Nephron (organoid): ENCODE results near the gene DNM2.

Source experiments
- H3K27ac Mint-ChIP-seq, 3 experiments: 2 replicates each; pipeline ENCODE4 v1.8.0; 2020; ENCODE audit warnings: mixed read lengths in 3 of 3, mild to moderate bottlenecking in 2 of 3, moderate library complexity in 1 of 3
- H3K27me3 Mint-ChIP-seq: 2 replicates; pipeline ENCODE4 v1.8.0; 2021; ENCODE audit warnings: low read depth, mild to moderate bottlenecking, moderate library complexity, mixed read lengths
- H3K36me3 Mint-ChIP-seq: 2 replicates; pipeline ENCODE4 v1.8.0; 2020; ENCODE audit warnings: low read depth, mixed read lengths
- H3K4me1 Mint-ChIP-seq: 2 replicates; pipeline ENCODE4 v1.8.0; 2020; ENCODE audit warnings: mixed read lengths
- H3K4me3 Mint-ChIP-seq, 3 experiments: 2 replicates each; pipeline ENCODE4 v1.8.0; 2020; ENCODE audit warnings: mild to moderate bottlenecking in 3 of 3, mixed read lengths in 3 of 3, moderate library complexity in 2 of 3
- H3K9me3 Mint-ChIP-seq: 2 replicates; pipeline ENCODE4 v1.8.0; 2020; ENCODE audit warnings: mixed read lengths
- TF ChIP-seq, protein P1 (sequence below), 3 experiments: fragments of 200-600 bp; sonication (generic); IDR thresholded peaks; one replicate each; pipeline ENCODE4 v1.5.0; 2021; ENCODE audit warnings: antibody characterized with exemption in 3 of 3; ENCODE audit not compliant: unreplicated experiment in 3 of 3

DNM2 gene

DNA sequence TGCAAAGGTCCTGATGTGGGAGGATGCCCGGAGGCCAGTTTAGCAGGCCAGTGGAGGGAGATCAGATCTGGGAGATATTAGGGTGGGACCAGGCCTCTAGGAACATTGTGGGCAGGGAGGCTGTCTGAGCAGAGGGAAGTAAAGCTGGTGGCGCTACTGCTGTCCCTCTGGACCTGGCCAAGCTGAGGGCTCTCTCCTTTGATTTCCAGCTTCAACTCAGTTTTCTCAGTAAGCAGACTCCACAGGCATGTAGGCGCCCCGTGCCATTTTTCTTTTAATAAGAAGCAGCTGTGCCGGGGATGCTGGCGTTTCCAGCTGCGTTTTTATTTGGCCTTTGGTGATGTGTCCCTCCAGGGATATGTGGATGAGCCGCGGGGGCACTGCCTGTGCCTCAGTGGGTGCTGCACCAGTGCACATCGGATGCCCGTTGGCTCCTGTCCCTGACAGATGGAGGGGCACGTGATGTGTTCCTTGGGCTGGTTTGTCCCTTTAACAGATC lies 6.7 kb downstream of the DNM2 start:
- no peaks in the 10 kb centered on the region for H3K27me3 Mint-ChIP-seq

DNA sequence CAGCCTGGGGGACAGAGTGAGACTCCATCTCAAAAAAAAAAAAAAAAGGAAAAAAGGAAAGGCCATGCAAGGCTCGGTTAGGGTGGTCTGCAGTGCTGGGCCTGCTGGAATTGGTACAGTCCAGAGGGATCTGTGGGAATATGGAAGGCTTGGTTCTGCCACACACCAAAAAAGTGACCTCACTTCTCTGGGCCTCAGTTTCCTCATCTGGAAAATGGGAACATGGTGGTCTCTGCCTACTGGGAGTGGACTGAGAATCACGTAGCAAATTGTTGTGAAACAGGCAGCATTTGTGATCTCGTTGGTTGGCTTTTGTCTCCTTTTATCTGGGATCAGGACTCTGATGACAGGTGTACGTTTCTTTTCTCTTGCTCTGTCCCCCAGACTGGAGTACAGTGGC lies 7.5 kb downstream of the DNM2 start:
- Mint-ChIP-seq H3K4me1 (peaks cover 22% of the 10 kb centered on the region), H3K4me3 (no peak overlapping the region), H3K9me3 (no peaks in the 10 kb centered on the region), H3K36me3 (peaks cover 8% of the 10 kb centered on the region), H3K27ac (no peak overlapping the region), H3K27me3 (no peaks in the 10 kb centered on the region)
- TF ChIP-seq, protein P1, sequence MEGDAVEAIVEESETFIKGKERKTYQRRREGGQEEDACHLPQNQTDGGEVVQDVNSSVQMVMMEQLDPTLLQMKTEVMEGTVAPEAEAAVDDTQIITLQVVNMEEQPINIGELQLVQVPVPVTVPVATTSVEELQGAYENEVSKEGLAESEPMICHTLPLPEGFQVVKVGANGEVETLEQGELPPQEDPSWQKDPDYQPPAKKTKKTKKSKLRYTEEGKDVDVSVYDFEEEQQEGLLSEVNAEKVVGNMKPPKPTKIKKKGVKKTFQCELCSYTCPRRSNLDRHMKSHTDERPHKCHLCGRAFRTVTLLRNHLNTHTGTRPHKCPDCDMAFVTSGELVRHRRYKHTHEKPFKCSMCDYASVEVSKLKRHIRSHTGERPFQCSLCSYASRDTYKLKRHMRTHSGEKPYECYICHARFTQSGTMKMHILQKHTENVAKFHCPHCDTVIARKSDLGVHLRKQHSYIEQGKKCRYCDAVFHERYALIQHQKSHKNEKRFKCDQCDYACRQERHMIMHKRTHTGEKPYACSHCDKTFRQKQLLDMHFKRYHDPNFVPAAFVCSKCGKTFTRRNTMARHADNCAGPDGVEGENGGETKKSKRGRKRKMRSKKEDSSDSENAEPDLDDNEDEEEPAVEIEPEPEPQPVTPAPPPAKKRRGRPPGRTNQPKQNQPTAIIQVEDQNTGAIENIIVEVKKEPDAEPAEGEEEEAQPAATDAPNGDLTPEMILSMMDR (IDR thresholded peaks at IDR 0.05; ENCODE audit: unreplicated experiment in 3 of 3) = no peak

More for the DNA sequence above, 6.7 kb downstream of the DNM2 start:
- Mint-ChIP-seq H3K9me3 (no peaks in the 10 kb centered on the region), H3K4me3 (no peak overlapping the region), H3K27ac (peak overlapping the region in 2 of 3 experiments; percentile 64 to 66), H3K36me3 (peaks cover 8% of the 10 kb centered on the region), H3K4me1 (peaks cover 26% of the 10 kb centered on the region)
- TF ChIP-seq, protein P1 (IDR thresholded peaks at IDR 0.05; ENCODE audit: unreplicated experiment in 3 of 3) = no peak

DNA sequence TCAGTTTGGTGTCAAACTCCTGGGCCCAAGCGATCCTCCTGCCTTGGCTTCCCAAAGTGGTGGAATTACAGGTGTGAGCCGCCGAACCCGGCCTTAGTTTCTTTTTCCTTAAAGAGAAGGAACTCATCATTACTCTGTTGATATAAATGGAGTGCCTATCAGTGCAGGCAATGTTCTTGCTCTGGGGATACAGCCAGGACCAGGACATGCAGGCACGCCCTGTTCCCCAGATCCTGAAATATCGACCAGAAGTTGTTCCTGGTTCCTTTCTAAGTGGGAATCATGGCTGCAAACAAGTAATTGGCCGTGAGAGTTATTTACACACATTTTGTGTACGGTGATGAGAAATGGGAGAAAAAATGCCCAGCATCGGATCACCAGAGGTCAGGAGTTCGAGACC lies 8.4 kb downstream of the DNM2 start:
- Mint-ChIP-seq H3K4me3 (no peak overlapping the region), H3K27ac (peak overlapping the region in 1 of 3 experiments; percentile 65), H3K9me3 (no peaks in the 10 kb centered on the region), H3K4me1 (peaks cover 22% of the 10 kb centered on the region), H3K27me3 (no peaks in the 10 kb centered on the region), H3K36me3 (peaks cover 8% of the 10 kb centered on the region)
- TF ChIP-seq, protein P1 (IDR thresholded peaks at IDR 0.05; ENCODE audit: unreplicated experiment in 3 of 3) = no peak

DNA sequence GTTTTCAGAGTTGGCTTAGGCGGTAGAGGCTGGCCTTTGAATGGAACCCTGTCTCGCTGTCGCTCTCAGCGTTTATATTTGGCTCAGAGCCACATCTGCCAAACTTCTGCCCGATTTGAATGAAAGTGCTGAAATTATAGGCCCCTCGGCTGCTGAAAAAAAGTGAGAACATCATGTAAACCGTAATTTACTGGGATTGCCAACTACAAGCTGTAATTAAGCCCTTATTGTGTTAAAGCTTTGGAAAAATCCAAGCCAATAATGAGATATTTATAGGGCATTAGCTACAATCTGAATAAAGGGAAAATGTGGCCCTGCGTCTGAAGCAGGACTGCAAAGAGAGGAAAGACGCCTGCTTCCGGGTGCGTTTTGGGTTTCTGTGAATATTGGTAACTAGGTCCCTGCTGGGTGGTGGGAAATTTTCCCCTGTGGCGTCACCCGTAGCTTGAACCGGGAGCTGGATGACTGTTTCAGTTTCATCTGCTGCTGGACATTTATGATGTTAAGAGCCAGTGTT lies 9.9 kb downstream of the DNM2 start:
- H3K27me3 Mint-ChIP-seq = no peaks in the 10 kb centered on the region
- H3K27ac Mint-ChIP-seq = peak overlapping the region in 1 of 3 experiments; percentile 39
- peaks cover 22% of the 10 kb centered on the region for H3K4me1 Mint-ChIP-seq
- peaks cover 8% of the 10 kb centered on the region for H3K36me3 Mint-ChIP-seq
- H3K9me3 Mint-ChIP-seq = no peaks in the 10 kb centered on the region
- H3K4me3 Mint-ChIP-seq = no peak overlapping the region
- TF ChIP-seq, protein P1 (IDR thresholded peaks at IDR 0.05; ENCODE audit: unreplicated experiment in 3 of 3) = no peak

DNA sequence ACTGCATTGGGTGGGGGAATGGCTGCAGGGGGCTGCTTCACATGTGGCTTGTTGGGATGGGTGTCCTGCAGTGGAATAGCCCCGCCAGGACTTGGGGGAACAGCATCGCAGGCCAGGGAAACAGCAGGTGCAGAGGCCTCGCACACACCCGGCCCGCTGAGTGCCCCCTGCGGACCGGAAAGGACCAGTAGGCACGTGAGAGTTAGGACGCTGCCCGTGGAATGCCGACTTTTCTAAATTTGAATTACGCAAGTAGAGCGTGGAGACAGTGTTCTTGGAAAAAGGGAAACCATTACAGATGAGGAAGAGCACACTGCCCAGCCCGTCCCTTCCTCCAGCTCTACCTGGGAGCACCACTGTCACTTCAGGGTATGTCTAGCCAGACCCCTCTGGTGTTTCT lies 11.5 kb downstream of the DNM2 start:
- Mint-ChIP-seq H3K27ac (no peak overlapping the region), H3K4me3 (no peak overlapping the region), H3K4me1 (peaks cover 19% of the 10 kb centered on the region), H3K27me3 (no peaks in the 10 kb centered on the region), H3K9me3 (no peaks in the 10 kb centered on the region), H3K36me3 (peaks cover 8% of the 10 kb centered on the region)
- TF ChIP-seq, protein P1 (IDR thresholded peaks at IDR 0.05; ENCODE audit: unreplicated experiment in 3 of 3) = no peak

DNA sequence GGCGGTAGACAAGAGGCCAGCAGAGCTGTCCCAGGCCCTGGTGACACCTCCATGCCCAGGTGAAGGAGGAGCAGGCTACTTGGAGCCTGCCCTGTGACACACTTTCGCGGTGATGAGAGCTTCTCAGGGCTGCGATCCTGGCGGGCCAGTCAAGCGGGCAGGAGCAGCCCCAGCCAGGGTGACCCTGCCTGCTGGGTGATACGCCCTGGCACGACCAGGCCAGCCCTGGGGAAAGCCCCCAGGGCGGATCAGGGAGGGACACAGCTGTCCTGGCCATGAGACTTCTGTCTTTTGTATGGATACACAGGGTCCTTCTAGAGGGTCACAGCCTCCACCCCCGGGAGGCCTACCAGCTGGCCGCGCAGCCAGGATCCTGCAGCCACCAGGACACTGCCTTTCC lies 13.1 kb downstream of the DNM2 start:
- H3K4me1 Mint-ChIP-seq = peaks cover 14% of the 10 kb centered on the region
- H3K9me3 Mint-ChIP-seq = no peaks in the 10 kb centered on the region
- no peak overlapping the region for H3K27ac Mint-ChIP-seq
- TF ChIP-seq, protein P1 (IDR thresholded peaks at IDR 0.05; ENCODE audit: unreplicated experiment in 3 of 3) = no peak
- H3K27me3 Mint-ChIP-seq = no peaks in the 10 kb centered on the region
- peaks cover 8% of the 10 kb centered on the region for H3K36me3 Mint-ChIP-seq
- no peak overlapping the region for H3K4me3 Mint-ChIP-seq
